OCI-LY7 (cell line): ENCODE data around the gene TRIM25.

Experiments used
- CTCF ChIP-seq: fragments of 200-600 bp; sonication (generic); conservative IDR thresholded peaks from 2 replicates; pipeline ENCODE4 v1.5.1; 2014; ENCODE audit warnings: mild to moderate bottlenecking, antibody characterized with exemption, low read length, moderate library complexity, mixed read lengths
- EZH2phosphoT487 ChIP-seq: fragments of 200-600 bp; sonication (generic); IDR thresholded peaks from 2 replicates; pipeline ENCODE4 v1.6.1; 2018; ENCODE audit warnings: low read depth, borderline replicate concordance, mild to moderate bottlenecking, mixed run types, antibody characterized with exemption, low read length, moderate library complexity, mixed read lengths

GRCh38 chr17:56884483-56885311, 29.2 kb downstream of the TRIM25 start:
- TF ChIP-seq CTCF = no peak
- TF ChIP-seq EZH2phosphoT487 = no peak
